Keratinocyte (primary cell): ENCODE data around the gene DIPK2B. TPM values are rescaled to one million over a fixed set of nuclear protein-coding genes. Genes with fewer than 3 reads are reported as not detected.

Source experiments
- DNase-seq: peaks from one replicate; pipeline ENCODE4 v3.0.0-alpha.2; 2011; ENCODE audit warnings: low read depth, missing footprints, low spot score
- FAIRE-seq: peaks from 2 replicates; lab custom pipeline; 2011; peaks lifted over from hg19 to GRCh38; lab: Jason Lieb, UNC
- H2AFZ ChIP-seq: 2 replicates; pipeline ENCODE4 v1.6.0; 2012; ENCODE audit warnings: low read length, control low read depth, inconsistent platforms; ENCODE audit not compliant: control insufficient read depth
- H3K27ac ChIP-seq: 2 replicates; pipeline ENCODE4 v1.5.1; 2011; ENCODE audit warnings: low read length; ENCODE audit not compliant: control insufficient read depth, insufficient read depth
- H3K27me3 ChIP-seq: 3 replicates; pipeline ENCODE4 v1.6.0; 2011; ENCODE audit warnings: low read length; ENCODE audit not compliant: control insufficient read depth, insufficient read depth; ENCODE audit errors: extremely low read depth
- H3K36me3 ChIP-seq, 2 experiments: 2 replicates in 1 of 2; 3 replicates in 1 of 2; pipeline ENCODE4 v1.5.1; 2011; ENCODE audit warnings: low read length in 2 of 2, mild to moderate bottlenecking in 1 of 2; ENCODE audit not compliant: control insufficient read depth in 2 of 2, insufficient read depth in 2 of 2; ENCODE audit errors: extremely low read depth in 1 of 2
- H3K4me1 ChIP-seq: 3 replicates; pipeline ENCODE4 v1.5.1; 2011; ENCODE audit warnings: low read length; ENCODE audit not compliant: control insufficient read depth, insufficient read depth; ENCODE audit errors: extremely low read depth
- H3K4me2 ChIP-seq: 3 replicates; pipeline ENCODE4 v1.6.0; 2011; ENCODE audit warnings: low read depth, low read length; ENCODE audit not compliant: control insufficient read depth, insufficient read depth; ENCODE audit errors: extremely low read depth
- H3K4me3 ChIP-seq, 3 experiments: fragments of 200-600 bp in 1 of 3; sonication (generic) in 1 of 3; 2 replicates in 2 of 3; 3 replicates in 1 of 3; pipeline ENCODE4 v1.5.1; 2011 to 2016; ENCODE audit warnings: low read length in 3 of 3, mild to moderate bottlenecking in 3 of 3, control low read depth in 2 of 3, inconsistent platforms in 1 of 3, low read depth in 1 of 3, mixed read lengths in 1 of 3, mixed run types in 1 of 3, moderate library complexity in 1 of 3; ENCODE audit not compliant: control insufficient read depth in 2 of 3, insufficient read depth in 2 of 3; ENCODE audit errors: extremely low read depth in 1 of 3
- H3K79me2 ChIP-seq: 2 replicates; pipeline ENCODE4 v1.6.0; 2012; ENCODE audit warnings: low read length; ENCODE audit not compliant: control insufficient read depth, insufficient read depth
- H3K9ac ChIP-seq: 3 replicates; pipeline ENCODE4 v1.6.0; 2011; ENCODE audit warnings: low read length; ENCODE audit not compliant: control insufficient read depth, insufficient read depth; ENCODE audit errors: extremely low read depth
- H3K9me1 ChIP-seq: 3 replicates; pipeline ENCODE4 v1.6.0; 2011; ENCODE audit warnings: low read length; ENCODE audit not compliant: control insufficient read depth, insufficient read depth; ENCODE audit errors: extremely low read depth
- H3K9me3 ChIP-seq: 2 replicates; pipeline ENCODE4 v1.5.1; 2012; ENCODE audit warnings: low read depth, low read length; ENCODE audit not compliant: control insufficient read depth
- H4K20me1 ChIP-seq: 3 replicates; pipeline ENCODE4 v1.6.0; 2011; ENCODE audit warnings: low read length; ENCODE audit not compliant: control insufficient read depth, insufficient read depth; ENCODE audit errors: extremely low read depth
- EZH2 ChIP-seq: IDR thresholded peaks from one replicate; pipeline ENCODE4 v1.6.1; 2012; ENCODE audit warnings: inconsistent platforms, mild to moderate bottlenecking, low read length, moderate library complexity
- dilution Hi-C: fragments of 300-500 bp; cut with MboI; formaldehyde crosslinking; loops from one replicate; pipeline ENCODE4 v1.7.0; 2020; ENCODE audit warnings: low sequenced_read_pairs; ENCODE audit not compliant: extremely low pct_ligation_motif_present
- polyA plus RNA-seq, 5 experiments: library from polyadenylated mRNA; depleted of rRNA in 3 of 5; stranded (reverse) in 3 of 5; stranded (forward) in 1 of 5; unstranded in 1 of 5; fragments of >200 nt; gene quantifications; 1 replicate in 1 of 5; 2 replicates in 3 of 5; 3 replicates in 1 of 5; pipeline versions ENCODE4 v1.2.1 to v1.2.3, GENCODE V29; 2011 to 2012; ENCODE audit warnings: missing spikeins in 2 of 5, low read depth in 1 of 5, low replicate concordance in 1 of 5
- TF ChIP-seq, protein P1 (sequence below), 3 experiments: IDR thresholded peaks in 1 of 3; conservative IDR thresholded peaks in 1 of 3; optimal IDR thresholded peaks in 1 of 3; 2 replicates in 2 of 3; 3 replicates in 1 of 3; pipeline versions ENCODE3 to v1.5.1; 2011; ENCODE audit warnings: low read length in 3 of 3, mild to moderate bottlenecking in 3 of 3, moderate library complexity in 2 of 3, control low read depth in 1 of 3, inconsistent platforms in 1 of 3; ENCODE audit not compliant: insufficient read depth in 2 of 3; ENCODE audit errors: extremely low read depth in 1 of 3

The DIPK2B gene
- polyA plus RNA-seq, 1 donor (not counting 4 experiments of a cell fraction or from before 2014, with no cell fraction given) = not detected

DNA sequence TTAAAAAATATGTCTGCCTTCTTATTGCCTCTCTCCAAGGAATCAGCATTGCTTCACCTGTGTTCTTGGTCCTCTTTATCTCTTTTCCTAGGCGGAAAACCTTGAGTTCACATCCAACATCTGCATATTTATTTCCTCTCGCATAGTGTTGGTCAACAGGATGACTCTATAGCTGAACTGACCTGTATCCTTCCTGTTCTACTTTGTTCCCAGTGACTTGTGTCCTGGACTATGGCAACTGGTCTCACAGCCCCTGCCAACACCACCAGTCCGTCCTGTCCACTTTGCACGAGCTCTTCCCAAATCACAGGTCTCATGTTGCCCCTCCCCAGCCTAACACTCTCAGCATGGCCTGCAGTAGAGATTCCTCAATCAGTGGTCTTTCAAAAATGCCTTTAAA is 2.0 kb downstream of the DIPK2B start:
- H3K36me3 ChIP-seq = no peaks in the 10 kb centered on the region
- peaks cover 56% of the 10 kb centered on the region for H3K27me3 ChIP-seq
- no peaks in the 10 kb centered on the region for H3K79me2 ChIP-seq
- no peaks in the 10 kb centered on the region for H3K9me1 ChIP-seq
- H3K4me2 ChIP-seq = no peak overlapping the region
- no peak for FAIRE-seq
- H3K9me3 ChIP-seq = no peaks in the 10 kb centered on the region
- no peak for DNase-seq
- no peak overlapping the region for H3K9ac ChIP-seq
- no peak overlapping the region for H2AFZ ChIP-seq
- dilution Hi-C loops = no loop called here
- H3K27ac ChIP-seq = no peak overlapping the region
- no peak overlapping the region for H3K4me3 ChIP-seq
- TF ChIP-seq, protein P1, sequence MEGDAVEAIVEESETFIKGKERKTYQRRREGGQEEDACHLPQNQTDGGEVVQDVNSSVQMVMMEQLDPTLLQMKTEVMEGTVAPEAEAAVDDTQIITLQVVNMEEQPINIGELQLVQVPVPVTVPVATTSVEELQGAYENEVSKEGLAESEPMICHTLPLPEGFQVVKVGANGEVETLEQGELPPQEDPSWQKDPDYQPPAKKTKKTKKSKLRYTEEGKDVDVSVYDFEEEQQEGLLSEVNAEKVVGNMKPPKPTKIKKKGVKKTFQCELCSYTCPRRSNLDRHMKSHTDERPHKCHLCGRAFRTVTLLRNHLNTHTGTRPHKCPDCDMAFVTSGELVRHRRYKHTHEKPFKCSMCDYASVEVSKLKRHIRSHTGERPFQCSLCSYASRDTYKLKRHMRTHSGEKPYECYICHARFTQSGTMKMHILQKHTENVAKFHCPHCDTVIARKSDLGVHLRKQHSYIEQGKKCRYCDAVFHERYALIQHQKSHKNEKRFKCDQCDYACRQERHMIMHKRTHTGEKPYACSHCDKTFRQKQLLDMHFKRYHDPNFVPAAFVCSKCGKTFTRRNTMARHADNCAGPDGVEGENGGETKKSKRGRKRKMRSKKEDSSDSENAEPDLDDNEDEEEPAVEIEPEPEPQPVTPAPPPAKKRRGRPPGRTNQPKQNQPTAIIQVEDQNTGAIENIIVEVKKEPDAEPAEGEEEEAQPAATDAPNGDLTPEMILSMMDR (optimal IDR thresholded peaks at IDR 0.05 in 1 of 3, IDR thresholded peaks at IDR 0.05 in 1 of 3, conservative IDR thresholded peaks at IDR 0.05 in 1 of 3; ENCODE audit: extremely low read depth in 1 of 3, insufficient read depth in 2 of 3, low read length in 3 of 3) = no peak
- no peak for TF ChIP-seq EZH2
- no peaks in the 10 kb centered on the region for H3K4me1 ChIP-seq
- no peaks in the 10 kb centered on the region for H4K20me1 ChIP-seq

DNA sequence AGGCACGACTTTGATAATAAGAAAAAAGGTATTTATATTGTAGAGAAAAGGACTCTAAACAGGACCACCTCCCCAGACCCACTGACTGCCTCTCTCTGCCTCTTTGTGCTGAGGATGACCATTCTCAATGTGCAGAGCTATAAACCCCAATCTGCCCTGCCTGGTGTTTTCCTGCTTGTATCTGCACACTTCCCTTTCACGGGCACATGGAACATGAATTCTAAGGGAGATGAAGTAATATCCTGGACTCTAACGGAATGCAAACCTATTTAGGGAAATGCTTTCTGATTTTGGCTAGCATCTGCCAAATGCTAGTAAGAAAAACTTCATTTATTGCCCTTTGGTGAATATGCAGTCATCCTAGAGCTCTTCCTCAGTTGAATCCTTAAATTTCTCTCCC is 2.4 kb downstream of the DIPK2B start:
- Histone ChIP-seq H3K9me1 (no peaks in the 10 kb centered on the region), H3K27me3 (peaks cover 56% of the 10 kb centered on the region), H3K4me2 (no peak overlapping the region), H3K9me3 (no peaks in the 10 kb centered on the region), H2AFZ (no peak overlapping the region), H4K20me1 (no peaks in the 10 kb centered on the region), H3K27ac (no peak overlapping the region), H3K79me2 (no peaks in the 10 kb centered on the region), H3K9ac (no peak overlapping the region), H3K4me1 (no peaks in the 10 kb centered on the region), H3K4me3 (no peak overlapping the region), H3K36me3 (no peaks in the 10 kb centered on the region)
- dilution Hi-C loops = no loop called here
- no peak for TF ChIP-seq EZH2
- FAIRE-seq (no peak), DNase-seq (no peak)

DNA sequence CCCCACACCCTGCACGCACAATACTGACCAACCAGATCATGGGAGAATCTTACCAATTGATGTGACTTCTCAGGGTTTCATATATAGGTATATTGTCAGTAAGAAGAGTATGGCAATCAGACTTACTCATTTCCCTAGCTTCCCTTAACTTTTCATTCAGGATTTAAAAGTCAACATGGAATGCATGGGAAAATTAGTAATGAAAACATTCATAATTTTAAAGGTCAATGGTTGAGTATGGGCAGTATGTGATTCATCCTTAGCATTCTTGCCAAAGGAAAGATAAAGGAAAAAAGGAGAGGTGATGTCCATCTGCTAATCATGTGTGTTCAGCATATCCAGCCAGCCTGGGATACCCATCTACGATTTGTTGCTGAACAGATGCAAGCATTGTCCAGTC is 4.0 kb downstream of the DIPK2B start:
- DNase-seq (no peak), FAIRE-seq (no peak)
- H3K36me3 ChIP-seq = no peaks in the 10 kb centered on the region
- H4K20me1 ChIP-seq = no peaks in the 10 kb centered on the region
- no peak for TF ChIP-seq EZH2
- TF ChIP-seq, protein P1 (optimal IDR thresholded peaks at IDR 0.05 in 1 of 3, IDR thresholded peaks at IDR 0.05 in 1 of 3, conservative IDR thresholded peaks at IDR 0.05 in 1 of 3; ENCODE audit: extremely low read depth in 1 of 3, insufficient read depth in 2 of 3, low read length in 3 of 3) = no peak
- H3K79me2 ChIP-seq = no peaks in the 10 kb centered on the region
- no peak overlapping the region for H3K4me2 ChIP-seq
- no peaks in the 10 kb centered on the region for H3K9me3 ChIP-seq
- no peak overlapping the region for H2AFZ ChIP-seq
- dilution Hi-C loops = no loop called here
- H3K9ac ChIP-seq = no peak overlapping the region
- H3K27ac ChIP-seq = no peak overlapping the region
- H3K4me1 ChIP-seq = no peaks in the 10 kb centered on the region
- no peaks in the 10 kb centered on the region for H3K9me1 ChIP-seq
- H3K27me3 ChIP-seq = peaks cover 46% of the 10 kb centered on the region
- H3K4me3 ChIP-seq = no peak overlapping the region
